ENCODE measurements around the gene TGM2. TPM values are rescaled to one million over a fixed set of nuclear protein-coding genes. Genes with fewer than 3 reads are reported as not detected.

TGM2 gene
- polyA plus RNA-seq, 1 donor from 2014 or later = not detected

GRCh38 chr20:38139156-38139912, 25.7 kb downstream of the TGM2 start:
- Histone ChIP-seq H3K4me2 (ENCODE audit: low read length) (no peak overlapping the region), H3K36me3 (ENCODE audit: insufficient read depth, low read length) (no peaks in the 10 kb centered on the region), H3K9ac (ENCODE audit: low read length) (no peak overlapping the region), H3K4me3 (ENCODE audit: low read length) (no peak overlapping the region), H3K27me3 (ENCODE audit: insufficient read depth, low read depth, low read length) (no peaks in the 10 kb centered on the region), H4K20me1 (ENCODE audit: insufficient read depth) (no peaks in the 10 kb centered on the region), H3K27ac (ENCODE audit: low read length) (no peak overlapping the region), H2AFZ (ENCODE audit: low read depth, low read length) (no peak overlapping the region), H3K9me3 (ENCODE audit: low read length) (no peaks in the 10 kb centered on the region), H3K9me2 (ENCODE audit: insufficient read depth, low read length) (no peaks in the 10 kb centered on the region), H3F3A (ENCODE audit: insufficient read depth, low read length, poor library complexity, severe bottlenecking) (no peaks in the 10 kb centered on the region), H3K79me2 (replicated peaks; ENCODE audit: insufficient read depth, low read length) (no peaks in the 10 kb centered on the region)
- no peak for TF ChIP-seq TAF1 (IDR thresholded peaks at IDR 0.05; ENCODE audit: low read depth)
- TF ChIP-seq SMC3 (conservative IDR thresholded peaks at IDR 0.05; ENCODE audit: poor library complexity) = no peak
- TF ChIP-seq MXI1 (conservative IDR thresholded peaks at IDR 0.05; ENCODE audit: poor library complexity, severe bottlenecking) = no peak
- no peak for TF ChIP-seq EP300 (conservative IDR thresholded peaks at IDR 0.05; ENCODE audit: poor library complexity, severe bottlenecking)
- TF ChIP-seq POLR2AphosphoS5 (IDR thresholded peaks at IDR 0.05) = no peak
- TF ChIP-seq CTCF (IDR thresholded peaks at IDR 0.05; ENCODE audit: poor library complexity, severe bottlenecking) = no peak
- no peak for TF ChIP-seq EZH2 (IDR thresholded peaks at IDR 0.05; ENCODE audit: borderline replicate concordance, insufficient read depth, low read length, poor library complexity, severe bottlenecking)
- TF ChIP-seq REST (IDR thresholded peaks at IDR 0.05; ENCODE audit: borderline replicate concordance) = no peak
- TF ChIP-seq RAD21 (conservative IDR thresholded peaks at IDR 0.05) = no peak

GRCh38 chr20:38138086-38138778, 26.8 kb downstream of the TGM2 start:
- Histone ChIP-seq H3K9me3 (ENCODE audit: low read length) (no peaks in the 10 kb centered on the region), H3K27me3 (ENCODE audit: insufficient read depth, low read depth, low read length) (no peaks in the 10 kb centered on the region), H2AFZ (ENCODE audit: low read depth, low read length) (no peak overlapping the region), H3K27ac (ENCODE audit: low read length) (no peak overlapping the region), H3K9me2 (ENCODE audit: insufficient read depth, low read length) (no peaks in the 10 kb centered on the region), H3K4me3 (ENCODE audit: low read length) (no peak overlapping the region), H3F3A (ENCODE audit: insufficient read depth, low read length, poor library complexity, severe bottlenecking) (no peaks in the 10 kb centered on the region), H3K79me2 (replicated peaks; ENCODE audit: insufficient read depth, low read length) (no peaks in the 10 kb centered on the region), H3K9ac (ENCODE audit: low read length) (no peak overlapping the region), H3K4me2 (ENCODE audit: low read length) (no peak overlapping the region), H3K36me3 (ENCODE audit: insufficient read depth, low read length) (no peaks in the 10 kb centered on the region), H4K20me1 (ENCODE audit: insufficient read depth) (no peaks in the 10 kb centered on the region)
- no peak for TF ChIP-seq POLR2AphosphoS5 (IDR thresholded peaks at IDR 0.05)
- TF ChIP-seq CTCF (IDR thresholded peaks at IDR 0.05; ENCODE audit: poor library complexity, severe bottlenecking) = no peak
- TF ChIP-seq SMC3 (conservative IDR thresholded peaks at IDR 0.05; ENCODE audit: poor library complexity) = no peak
- no peak for TF ChIP-seq REST (IDR thresholded peaks at IDR 0.05; ENCODE audit: borderline replicate concordance)
- no peak for TF ChIP-seq RAD21 (conservative IDR thresholded peaks at IDR 0.05)
- TF ChIP-seq TAF1 (IDR thresholded peaks at IDR 0.05; ENCODE audit: low read depth) = no peak

All from neural cell (in vitro differentiated cells).